ENCODE data around the gene ZNF778. TPM values are rescaled to one million over a fixed set of nuclear protein-coding genes. Genes with fewer than 3 reads are reported as not detected.

The ZNF778 gene
- polyA plus RNA-seq, 1 of the 3 experiments (the other 2 are of a cell fraction): 10.8 TPM

- H3K27me3 ChIP-seq (ENCODE audit: insufficient read depth): no peaks in the 10 kb centered on the region
- H3K9me2 ChIP-seq: no peaks in the 10 kb centered on the region
- no peak overlapping the region for H3K4me2 ChIP-seq
- peaks cover 34% of the 10 kb centered on the region for H3K79me2 ChIP-seq (ENCODE audit: insufficient read depth)
- peaks cover 40 to 69% of the 10 kb centered on the region in 2 experiments for H3K36me3 ChIP-seq (replicated peaks in 1 of 2; ENCODE audit: control insufficient read depth in 1 of 2, insufficient read depth in 2 of 2, low read length in 1 of 2)
- POLR2A ChIA-PET: no interaction called here
- H3K9me3 ChIP-seq: no peaks in the 10 kb centered on the region
- DNase-seq: no peak
- no peak overlapping the region for H3K9ac ChIP-seq
- H2AFZ ChIP-seq (ENCODE audit: low read depth): no peak overlapping the region
- H3F3A ChIP-seq (replicated peaks; ENCODE audit: insufficient read depth): no peaks in the 10 kb centered on the region
- H3K4me1 ChIP-seq (ENCODE audit: control insufficient read depth in 1 of 2, insufficient read depth in 2 of 2, low read depth in 1 of 2, low read length in 1 of 2): no peaks in the 10 kb centered on the region
- H3K4me3 ChIP-seq (ENCODE audit: low read depth in 2 of 2, low read length in 1 of 2): no peak overlapping the region
- no peak overlapping the region for H3K27ac ChIP-seq (ENCODE audit: low read depth in 2 of 2, low read length in 1 of 2)
- TF ChIP-seq NRF1 (IDR thresholded peaks at IDR 0.05; ENCODE audit: low read depth, low read length): no peak
- TF ChIP-seq RAD21 (IDR thresholded peaks at IDR 0.05; ENCODE audit: low read length): no peak
- TF ChIP-seq YY1 (IDR thresholded peaks at IDR 0.05; ENCODE audit: low read depth): no peak
- no peak for TF ChIP-seq TCF12 (IDR thresholded peaks at IDR 0.05)
- TF ChIP-seq REST (IDR thresholded peaks at IDR 0.05; ENCODE audit: low read depth, low read length): no peak
- no peak for TF ChIP-seq PBX3 (IDR thresholded peaks at IDR 0.05)
- no peak for TF ChIP-seq FOSL2 (IDR thresholded peaks at IDR 0.05; ENCODE audit: borderline replicate concordance, low read depth)
- TF ChIP-seq USF2 (IDR thresholded peaks at IDR 0.05; ENCODE audit: borderline replicate concordance, low read depth, low read length): no peak
- TF ChIP-seq SMC3 (IDR thresholded peaks at IDR 0.05; ENCODE audit: low read depth, low read length): no peak
- no peak for TF ChIP-seq CTCF (IDR thresholded peaks at IDR 0.05)
- no peak for TF ChIP-seq USF1 (IDR thresholded peaks at IDR 0.05; ENCODE audit: borderline replicate concordance, low read depth)
- TF ChIP-seq GATA2 (CRISPR knock-in tag; IDR thresholded peaks at IDR 0.05): no peak
- no peak for TF ChIP-seq FOXJ3 (CRISPR knock-in tag; IDR thresholded peaks at IDR 0.05)
- TF ChIP-seq RFX5 (IDR thresholded peaks at IDR 0.05; ENCODE audit: low read length): no peak
- TF ChIP-seq JUND (IDR thresholded peaks at IDR 0.05): no peak
- no peak for TF ChIP-seq EZH2phosphoT487 (IDR thresholded peaks at IDR 0.05; ENCODE audit: borderline replicate concordance, low read depth)
- TF ChIP-seq NFIC (IDR thresholded peaks at IDR 0.05; ENCODE audit: borderline replicate concordance): no peak
- WGBS (ENCODE audit: low lambda C conversion rate): 96% methylated on average over 16 of the region's 19 CpGs
- peaks cover 37% of the 10 kb centered on the region for H4K20me1 ChIP-seq (ENCODE audit: insufficient read depth)
- CTCF ChIA-PET: interaction anchor here (1.0 to 1.5 kb wide), 2 partner anchors 13 to 15 kb away, joined by 4 read pairs; no protein-coding TSS in a partner anchor
Observed at GRCh38 chr16:89273741-89274472, 56.4 kb downstream of the ZNF778 start.
